Measurements from ENCODE around the gene LRRC4C.

Gene LRRC4C

GRCh38 chr11:41458154-41458553 lies 1.3 kb downstream of the LRRC4C start:
- no peaks in the 10 kb centered on the region for H3K9me3 ChIP-seq (ENCODE audit: control insufficient read depth, insufficient read depth, low read depth, low read length)
- H3K9ac ChIP-seq (ENCODE audit: low read length) = no peak overlapping the region
- H3K27ac ChIP-seq (ENCODE audit: low read depth, low read length) = no peak overlapping the region
- no peaks in the 10 kb centered on the region for H3K36me3 ChIP-seq (ENCODE audit: control insufficient read depth, insufficient read depth, low read length)
- H3K4me3 ChIP-seq (ENCODE audit: low read depth, low read length) = no peak overlapping the region
- no peaks in the 10 kb centered on the region for H3K27me3 ChIP-seq (ENCODE audit: control insufficient read depth, insufficient read depth, low read length)
- peaks cover 46% of the 10 kb centered on the region for H3K4me1 ChIP-seq (ENCODE audit: control insufficient read depth, insufficient read depth, low read length)

- no peak overlapping the region for H3K27ac ChIP-seq (ENCODE audit: low read depth, low read length)
- H3K27me3 ChIP-seq (ENCODE audit: control insufficient read depth, insufficient read depth, low read length) = no peaks in the 10 kb centered on the region
- peaks cover 46% of the 10 kb centered on the region for H3K4me1 ChIP-seq (ENCODE audit: control insufficient read depth, insufficient read depth, low read length)
- H3K4me3 ChIP-seq (ENCODE audit: low read depth, low read length) = no peak overlapping the region
- no peaks in the 10 kb centered on the region for H3K36me3 ChIP-seq (ENCODE audit: control insufficient read depth, insufficient read depth, low read length)
- no peaks in the 10 kb centered on the region for H3K9me3 ChIP-seq (ENCODE audit: control insufficient read depth, insufficient read depth, low read depth, low read length)
- no peak overlapping the region for H3K9ac ChIP-seq (ENCODE audit: low read length)
Measured at GRCh38 chr11:41457216-41458014, 2.0 kb downstream of the LRRC4C start.

- Histone ChIP-seq H3K27ac (ENCODE audit: low read depth, low read length) (no peak overlapping the region), H3K27me3 (ENCODE audit: control insufficient read depth, insufficient read depth, low read length) (no peaks in the 10 kb centered on the region), H3K4me3 (ENCODE audit: low read depth, low read length) (no peak overlapping the region), H3K4me1 (ENCODE audit: control insufficient read depth, insufficient read depth, low read length) (peaks cover 46% of the 10 kb centered on the region), H3K36me3 (ENCODE audit: control insufficient read depth, insufficient read depth, low read length) (no peaks in the 10 kb centered on the region), H3K9me3 (ENCODE audit: control insufficient read depth, insufficient read depth, low read depth, low read length) (no peaks in the 10 kb centered on the region), H3K9ac (ENCODE audit: low read length) (no peak overlapping the region)
Measured at GRCh38 chr11:41456269-41456668, 3.2 kb downstream of the LRRC4C start.

GRCh38 chr11:41451011-41451410 lies 8.4 kb downstream of the LRRC4C start:
- Histone ChIP-seq H3K27ac (ENCODE audit: low read depth, low read length) (no peak overlapping the region), H3K27me3 (ENCODE audit: control insufficient read depth, insufficient read depth, low read length) (no peaks in the 10 kb centered on the region), H3K36me3 (ENCODE audit: control insufficient read depth, insufficient read depth, low read length) (no peaks in the 10 kb centered on the region), H3K9me3 (ENCODE audit: control insufficient read depth, insufficient read depth, low read depth, low read length) (no peaks in the 10 kb centered on the region), H3K4me1 (ENCODE audit: control insufficient read depth, insufficient read depth, low read length) (peaks cover 4% of the 10 kb centered on the region), H3K4me3 (ENCODE audit: low read depth, low read length) (no peak overlapping the region), H3K9ac (ENCODE audit: low read length) (no peak overlapping the region)

GRCh38 chr11:41449483-41450050 lies 9.9 kb downstream of the LRRC4C start:
- no peaks in the 10 kb centered on the region for H3K27me3 ChIP-seq (ENCODE audit: control insufficient read depth, insufficient read depth, low read length)
- no peak overlapping the region for H3K4me3 ChIP-seq (ENCODE audit: low read depth, low read length)
- no peaks in the 10 kb centered on the region for H3K4me1 ChIP-seq (ENCODE audit: control insufficient read depth, insufficient read depth, low read length)
- H3K27ac ChIP-seq (ENCODE audit: low read depth, low read length) = no peak overlapping the region
- H3K9ac ChIP-seq (ENCODE audit: low read length) = no peak overlapping the region
- no peaks in the 10 kb centered on the region for H3K9me3 ChIP-seq (ENCODE audit: control insufficient read depth, insufficient read depth, low read depth, low read length)
- H3K36me3 ChIP-seq (ENCODE audit: control insufficient read depth, insufficient read depth, low read length) = no peaks in the 10 kb centered on the region

- no peaks in the 10 kb centered on the region for H3K27me3 ChIP-seq (ENCODE audit: control insufficient read depth, insufficient read depth, low read length)
- no peaks in the 10 kb centered on the region for H3K9me3 ChIP-seq (ENCODE audit: control insufficient read depth, insufficient read depth, low read depth, low read length)
- H3K36me3 ChIP-seq (ENCODE audit: control insufficient read depth, insufficient read depth, low read length) = no peaks in the 10 kb centered on the region
- no peak overlapping the region for H3K4me3 ChIP-seq (ENCODE audit: low read depth, low read length)
- no peak overlapping the region for H3K27ac ChIP-seq (ENCODE audit: low read depth, low read length)
- no peaks in the 10 kb centered on the region for H3K4me1 ChIP-seq (ENCODE audit: control insufficient read depth, insufficient read depth, low read length)
- H3K9ac ChIP-seq (ENCODE audit: low read length) = no peak overlapping the region
Measured at GRCh38 chr11:41446566-41446965, 12.9 kb downstream of the LRRC4C start.

- Histone ChIP-seq H3K4me3 (ENCODE audit: low read depth, low read length) (no peak overlapping the region), H3K4me1 (ENCODE audit: control insufficient read depth, insufficient read depth, low read length) (no peaks in the 10 kb centered on the region), H3K9me3 (ENCODE audit: control insufficient read depth, insufficient read depth, low read depth, low read length) (no peaks in the 10 kb centered on the region), H3K36me3 (ENCODE audit: control insufficient read depth, insufficient read depth, low read length) (no peaks in the 10 kb centered on the region), H3K27ac (ENCODE audit: low read depth, low read length) (no peak overlapping the region), H3K27me3 (ENCODE audit: control insufficient read depth, insufficient read depth, low read length) (no peaks in the 10 kb centered on the region), H3K9ac (ENCODE audit: low read length) (no peak overlapping the region)
Measured at GRCh38 chr11:41446107-41446506, 13.3 kb downstream of the LRRC4C start.

- Histone ChIP-seq H3K4me1 (ENCODE audit: control insufficient read depth, insufficient read depth, low read length) (no peaks in the 10 kb centered on the region), H3K4me3 (ENCODE audit: low read depth, low read length) (no peak overlapping the region), H3K9ac (ENCODE audit: low read length) (no peak overlapping the region), H3K36me3 (ENCODE audit: control insufficient read depth, insufficient read depth, low read length) (no peaks in the 10 kb centered on the region), H3K27me3 (ENCODE audit: control insufficient read depth, insufficient read depth, low read length) (no peaks in the 10 kb centered on the region), H3K9me3 (ENCODE audit: control insufficient read depth, insufficient read depth, low read depth, low read length) (no peaks in the 10 kb centered on the region), H3K27ac (ENCODE audit: low read depth, low read length) (no peak overlapping the region)
Measured at GRCh38 chr11:41437006-41437490, 22.4 kb downstream of the LRRC4C start.

GRCh38 chr11:41435531-41435930 lies 23.9 kb downstream of the LRRC4C start:
- Histone ChIP-seq H3K9me3 (ENCODE audit: control insufficient read depth, insufficient read depth, low read depth, low read length) (no peaks in the 10 kb centered on the region), H3K27me3 (ENCODE audit: control insufficient read depth, insufficient read depth, low read length) (no peaks in the 10 kb centered on the region), H3K9ac (ENCODE audit: low read length) (no peak overlapping the region), H3K36me3 (ENCODE audit: control insufficient read depth, insufficient read depth, low read length) (no peaks in the 10 kb centered on the region), H3K4me1 (ENCODE audit: control insufficient read depth, insufficient read depth, low read length) (no peaks in the 10 kb centered on the region), H3K4me3 (ENCODE audit: low read depth, low read length) (no peak overlapping the region), H3K27ac (ENCODE audit: low read depth, low read length) (no peak overlapping the region)

- no peaks in the 10 kb centered on the region for H3K27me3 ChIP-seq (ENCODE audit: control insufficient read depth, insufficient read depth, low read length)
- H3K9ac ChIP-seq (ENCODE audit: low read length) = no peak overlapping the region
- no peak overlapping the region for H3K4me3 ChIP-seq (ENCODE audit: low read depth, low read length)
- H3K9me3 ChIP-seq (ENCODE audit: control insufficient read depth, insufficient read depth, low read depth, low read length) = no peaks in the 10 kb centered on the region
- no peak overlapping the region for H3K27ac ChIP-seq (ENCODE audit: low read depth, low read length)
- H3K36me3 ChIP-seq (ENCODE audit: control insufficient read depth, insufficient read depth, low read length) = no peaks in the 10 kb centered on the region
- H3K4me1 ChIP-seq (ENCODE audit: control insufficient read depth, insufficient read depth, low read length) = peaks cover 11% of the 10 kb centered on the region; the same call in 1 of the 2 replicates
Measured at GRCh38 chr11:41431784-41432183, 27.7 kb downstream of the LRRC4C start.

- Histone ChIP-seq H3K27ac (ENCODE audit: low read depth, low read length) (no peak overlapping the region), H3K4me3 (ENCODE audit: low read depth, low read length) (no peak overlapping the region), H3K9ac (ENCODE audit: low read length) (no peak overlapping the region), H3K9me3 (ENCODE audit: control insufficient read depth, insufficient read depth, low read depth, low read length) (no peaks in the 10 kb centered on the region), H3K4me1 (ENCODE audit: control insufficient read depth, insufficient read depth, low read length) (peaks cover 4% of the 10 kb centered on the region; the same call in 1 of the 2 replicates), H3K27me3 (ENCODE audit: control insufficient read depth, insufficient read depth, low read length) (no peaks in the 10 kb centered on the region), H3K36me3 (ENCODE audit: control insufficient read depth, insufficient read depth, low read length) (no peaks in the 10 kb centered on the region)
Measured at GRCh38 chr11:41419901-41420300, 39.6 kb downstream of the LRRC4C start.

All from HUES6 (cell line).